Stimulated activated naive CD4-positive, alpha-beta T cell (primary cell): ENCODE measurements around the gene RIPOR3.
"Not testable (repeated sequence)": the region's sequence is repeated elsewhere in the genome, so short reads cannot be mapped to it uniquely, and the experiment has no call there.

Experiments used
- DNase-seq, 6 experiments: peaks; one replicate each; lab custom pipeline; 2025; lab: John Stamatoyannopoulos, UW

Gene RIPOR3

DNA sequence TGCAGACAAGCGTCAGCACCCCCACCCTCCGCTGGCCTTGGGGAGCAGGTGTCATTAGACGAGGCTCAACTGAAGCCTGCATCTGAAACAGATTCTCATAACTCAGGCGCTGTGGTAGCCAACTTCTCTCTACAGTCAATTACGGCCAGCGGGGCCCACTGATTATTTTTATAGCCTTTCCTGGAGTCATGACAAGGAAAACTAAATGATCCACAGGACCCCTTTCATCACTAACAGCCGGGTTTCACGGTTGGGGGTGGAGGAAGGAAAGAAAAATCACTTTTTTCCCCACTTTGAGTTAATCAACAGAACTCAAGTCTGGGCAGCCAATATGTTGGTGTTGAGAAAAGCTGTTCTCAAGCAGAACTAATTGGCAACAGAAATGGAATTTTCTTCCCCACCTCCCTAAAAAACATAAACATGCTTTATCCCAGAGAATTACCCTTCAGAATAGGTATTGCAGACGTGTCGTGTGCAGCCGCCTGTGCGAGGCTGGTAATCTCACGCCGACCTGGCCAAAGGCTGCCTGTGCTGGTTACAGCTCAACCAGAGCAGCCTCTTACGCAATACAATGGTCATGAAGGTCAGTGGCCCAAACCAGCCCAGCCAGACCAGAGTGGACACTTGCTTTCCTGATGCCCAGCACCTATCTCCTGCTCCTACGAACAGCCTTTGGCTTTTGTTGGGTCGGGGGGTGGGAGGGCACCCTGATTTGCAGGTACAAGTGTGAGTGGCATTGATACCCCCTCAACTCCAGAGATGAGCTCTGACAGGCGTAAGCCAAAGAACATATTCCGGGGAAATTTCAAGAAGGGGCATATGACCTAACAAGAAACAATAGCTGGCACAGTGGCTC is 11.0 kb downstream of the RIPOR3 start:
- DNase-seq, result no peak

GRCh38 chr20:50679753-50680104 is 11.6 kb downstream of the RIPOR3 start:
- DNase-seq, result no peak

DNA sequence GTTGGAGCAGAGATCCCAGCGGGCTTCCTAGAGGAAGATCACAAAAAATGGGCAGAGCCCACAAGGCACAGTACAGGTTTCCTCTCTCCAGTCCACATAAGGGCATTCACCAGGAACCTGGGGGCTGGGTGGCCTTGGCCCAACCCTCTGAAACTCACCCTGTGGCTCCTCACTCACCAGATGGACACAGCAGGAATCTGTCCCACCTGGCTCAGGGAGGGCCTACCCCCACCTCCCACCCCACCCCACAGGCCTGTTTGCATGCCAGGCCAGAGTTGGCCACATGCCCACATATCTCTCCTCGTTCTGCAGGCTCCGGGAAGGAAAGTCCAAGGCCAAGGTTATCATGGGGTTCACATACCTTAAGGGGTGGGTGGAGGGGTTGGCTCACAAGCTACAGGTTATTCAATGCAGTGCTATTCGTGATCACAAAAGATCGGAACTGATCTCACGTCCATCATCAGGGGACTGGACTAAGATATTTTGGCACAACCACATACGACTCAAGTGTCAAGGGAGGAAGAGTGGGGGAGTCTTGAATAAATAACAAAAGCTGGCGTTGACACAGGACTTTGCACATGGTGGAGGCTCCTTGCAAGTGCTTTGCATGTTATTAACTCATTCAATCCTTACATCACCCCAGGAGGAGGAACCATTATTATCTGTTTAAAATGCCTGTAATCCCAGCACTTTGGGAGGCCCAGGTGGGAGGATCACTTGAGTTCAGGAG is 13.0 kb downstream of the RIPOR3 start:
- no peak for DNase-seq

DNA sequence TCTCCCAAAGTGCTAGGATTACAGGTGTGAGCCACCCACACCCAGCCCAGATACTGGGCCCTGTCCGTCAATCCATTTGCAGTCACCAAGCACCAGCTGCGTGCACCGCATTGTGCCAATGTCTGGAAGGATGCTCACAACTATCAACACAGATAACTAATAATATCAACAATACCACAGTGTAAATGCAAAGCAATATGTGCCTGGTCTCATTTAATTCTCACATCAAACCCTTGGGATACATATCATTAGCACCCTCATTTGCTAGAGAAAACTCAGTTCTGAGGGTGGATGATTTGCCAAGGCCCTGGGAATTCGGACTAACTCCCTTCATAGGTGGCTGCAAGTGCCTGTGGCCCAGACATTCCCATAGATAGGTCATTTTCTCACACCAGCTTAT is 14.5 kb downstream of the RIPOR3 start:
- no peak for DNase-seq

GRCh38 chr20:50676377-50676731 is 15.0 kb downstream of the RIPOR3 start:
- not testable (repeated sequence) for DNase-seq

DNA sequence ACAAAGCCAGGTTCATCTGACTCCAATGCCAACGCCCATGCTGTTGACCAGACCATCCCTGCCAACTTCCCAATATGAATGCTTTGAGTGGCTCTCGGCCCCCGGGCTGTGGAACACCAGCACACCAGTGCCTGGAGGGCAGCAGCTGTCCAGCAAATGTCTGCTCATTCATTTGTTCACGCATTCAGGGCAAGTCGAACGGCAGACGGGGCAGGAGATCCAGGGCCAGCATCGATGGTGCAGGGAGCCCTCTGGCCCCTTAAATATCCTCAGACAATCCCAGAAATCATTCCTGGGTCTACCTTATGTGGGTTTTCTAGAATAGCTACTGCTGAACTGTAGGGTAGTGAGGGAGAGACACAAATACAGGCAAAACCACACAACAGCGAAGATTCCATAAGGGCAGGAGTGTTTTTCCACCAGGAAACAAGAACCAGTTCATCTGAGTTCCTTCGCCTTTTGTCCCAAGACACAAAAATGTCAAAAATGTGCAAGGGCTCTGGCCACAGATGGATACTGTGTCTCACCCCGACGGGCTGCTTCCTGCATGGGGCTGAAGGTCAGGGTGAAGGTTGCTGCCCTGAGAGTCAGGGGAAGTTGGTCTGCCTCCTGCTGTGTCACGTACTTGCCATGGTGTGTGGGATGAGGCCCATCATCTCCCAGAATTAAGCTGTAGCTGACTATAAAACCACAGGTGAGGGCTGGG is 15.5 kb downstream of the RIPOR3 start:
- no peak for DNase-seq

- no peak for DNase-seq
Measured at GRCh38 chr20:50674138-50674825, 17.1 kb downstream of the RIPOR3 start.

DNA sequence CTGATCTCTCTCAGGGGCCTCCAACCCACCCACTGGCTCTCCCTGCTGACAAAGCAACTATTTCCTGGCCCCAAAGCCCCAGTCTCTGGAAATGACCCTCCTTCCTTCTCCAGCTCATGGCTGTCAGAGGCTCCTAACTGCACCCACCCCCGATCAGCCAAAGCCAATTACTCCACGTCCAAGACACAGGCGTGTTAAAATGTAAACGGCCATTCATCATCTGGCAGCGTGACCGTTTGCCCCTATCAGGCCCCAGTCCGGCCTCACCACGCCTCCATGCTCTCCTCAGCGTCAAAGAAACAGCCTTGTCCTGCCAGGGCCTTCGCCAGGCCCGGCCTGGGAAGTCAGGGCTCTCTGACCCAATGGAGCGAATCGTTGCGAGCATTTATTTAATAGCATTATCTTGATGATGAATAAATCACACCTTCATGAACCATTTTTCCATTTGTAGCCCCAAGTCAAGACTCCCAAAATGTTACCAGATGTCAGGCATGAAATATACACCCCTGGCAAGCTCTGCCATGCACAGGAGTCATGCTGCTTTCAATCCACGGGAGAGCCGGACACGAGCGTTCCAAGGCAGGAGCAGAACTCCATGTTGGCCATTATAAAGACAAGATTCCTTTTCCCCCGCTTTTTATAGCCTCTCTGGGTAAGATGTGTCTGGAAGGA is 17.7 kb downstream of the RIPOR3 start:
- no peak for DNase-seq

- DNase-seq, result no peak
Measured at GRCh38 chr20:50673146-50673465, 18.2 kb downstream of the RIPOR3 start.

DNA sequence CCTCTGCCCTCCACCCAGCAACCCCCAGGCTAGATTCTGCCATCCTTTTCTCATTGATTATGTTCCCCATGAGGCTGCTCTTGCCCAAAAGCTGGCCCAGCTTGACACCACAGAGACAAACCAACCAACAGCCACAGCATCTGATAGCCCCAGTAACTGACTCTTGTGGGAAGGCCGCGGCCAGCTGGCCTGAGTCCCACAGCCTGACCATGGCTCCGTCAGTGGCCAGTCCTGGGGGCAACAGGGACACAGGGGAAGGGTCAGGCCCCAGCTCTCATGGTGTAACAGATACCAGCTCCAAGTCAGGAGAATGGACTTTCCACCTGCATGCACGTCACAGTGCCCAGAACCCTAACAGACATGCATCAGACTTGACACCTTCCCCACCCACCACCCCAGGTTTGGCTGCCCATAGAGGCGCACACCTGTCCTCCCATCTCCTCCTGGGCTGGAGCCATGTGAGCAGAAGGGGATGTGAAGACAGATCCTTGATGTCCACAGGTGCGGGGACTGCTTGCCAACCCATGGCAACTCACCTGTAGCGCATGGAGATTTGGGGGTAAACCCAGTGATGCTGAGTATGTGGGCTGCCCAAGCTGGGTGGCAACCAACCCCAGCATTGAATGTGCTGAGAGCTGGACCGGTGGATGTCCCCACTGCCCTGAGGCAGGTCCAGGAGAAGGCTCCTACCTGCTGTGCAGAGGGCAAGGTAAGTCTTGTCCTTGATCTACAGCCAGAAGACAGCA is 18.8 kb downstream of the RIPOR3 start:
- no peak for DNase-seq

DNA sequence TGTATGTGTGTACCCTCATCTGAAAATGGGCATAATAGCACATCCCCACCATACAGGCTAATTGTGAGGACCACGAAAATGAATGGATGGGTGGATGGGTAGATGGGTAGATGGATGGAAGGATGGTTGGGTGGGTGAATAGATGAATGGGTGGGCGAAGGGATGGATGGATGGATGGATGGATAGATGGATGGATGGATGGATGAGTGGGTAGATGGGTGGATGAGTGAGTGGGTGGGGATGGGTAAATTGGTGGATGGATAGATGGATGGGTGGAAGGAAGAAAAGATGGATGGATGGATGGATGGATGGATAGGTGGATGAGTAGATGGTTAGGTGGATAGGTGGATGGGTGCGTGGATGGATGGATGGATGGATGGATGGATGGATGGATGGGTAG is 19.7 kb downstream of the RIPOR3 start:
- DNase-seq, result no peak

DNA sequence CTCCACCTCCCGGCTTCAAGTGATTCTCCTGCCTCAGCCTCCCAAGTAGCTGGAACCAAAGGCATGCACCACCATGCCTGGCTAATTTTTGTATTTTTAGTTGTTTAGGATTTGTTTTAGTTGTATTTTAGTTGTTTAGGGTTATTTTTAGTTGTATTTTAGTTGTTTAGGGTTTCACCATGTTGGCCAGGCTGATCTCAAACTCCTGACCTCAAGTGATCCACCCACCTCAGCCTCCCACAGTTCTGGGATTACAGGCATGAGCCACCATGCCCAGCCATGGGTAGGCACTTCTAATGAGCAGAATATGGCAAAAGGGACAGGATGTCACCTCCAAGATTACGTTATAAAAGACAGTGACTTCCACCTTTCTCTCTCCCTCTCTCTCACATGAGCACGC is 20.3 kb downstream of the RIPOR3 start:
- not testable (repeated sequence) for DNase-seq

GRCh38 chr20:50670126-50670862 is 21.0 kb downstream of the RIPOR3 start:
- no peak for DNase-seq

DNA sequence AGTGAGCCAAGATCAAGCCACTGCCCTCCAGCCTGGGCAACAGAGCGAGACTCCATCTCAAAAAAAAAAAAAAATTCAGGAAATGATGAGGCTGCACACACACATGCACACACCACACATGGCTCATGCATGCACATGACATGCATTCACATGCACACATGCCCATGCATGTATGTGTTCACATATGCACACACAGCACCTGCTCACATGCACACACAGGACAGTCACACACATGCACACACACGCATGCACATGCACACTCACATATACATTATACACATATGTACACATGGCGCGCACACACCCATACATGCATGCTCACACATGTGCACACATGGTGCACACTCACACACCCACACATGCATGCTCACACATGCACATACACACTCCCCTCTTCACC is 22.5 kb downstream of the RIPOR3 start:
- DNase-seq, result no peak

- no peak for DNase-seq
Measured at GRCh38 chr20:50668326-50668725, 23.0 kb downstream of the RIPOR3 start.

DNA sequence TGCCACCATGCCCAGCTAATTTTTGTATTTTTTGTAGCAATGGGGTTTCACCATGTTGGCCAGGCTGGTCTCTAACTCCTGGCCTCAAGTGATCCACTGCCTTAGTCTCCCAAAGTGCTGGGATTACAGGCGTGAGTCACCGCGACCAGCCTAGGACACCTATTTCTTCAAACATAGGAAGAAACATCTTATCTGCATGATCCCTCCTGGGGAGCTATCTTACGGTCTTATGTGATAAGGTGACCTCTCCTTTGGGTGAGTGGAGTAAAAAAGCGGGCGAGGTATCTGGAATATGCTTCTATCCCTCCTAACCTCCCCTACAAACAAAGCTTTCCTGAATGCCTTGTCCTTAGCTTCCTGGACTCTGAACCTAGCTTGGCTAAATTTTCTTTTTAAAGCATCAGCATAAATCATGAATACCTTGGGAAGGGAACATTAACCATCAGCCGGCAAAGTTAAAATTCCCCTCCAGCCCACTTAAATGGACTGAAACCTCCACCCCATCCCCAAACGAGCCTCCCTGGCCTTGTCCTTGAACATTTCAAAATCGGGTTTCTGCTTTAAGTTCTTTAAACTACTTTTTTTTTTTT is 24.5 kb downstream of the RIPOR3 start:
- no peak for DNase-seq

DNA sequence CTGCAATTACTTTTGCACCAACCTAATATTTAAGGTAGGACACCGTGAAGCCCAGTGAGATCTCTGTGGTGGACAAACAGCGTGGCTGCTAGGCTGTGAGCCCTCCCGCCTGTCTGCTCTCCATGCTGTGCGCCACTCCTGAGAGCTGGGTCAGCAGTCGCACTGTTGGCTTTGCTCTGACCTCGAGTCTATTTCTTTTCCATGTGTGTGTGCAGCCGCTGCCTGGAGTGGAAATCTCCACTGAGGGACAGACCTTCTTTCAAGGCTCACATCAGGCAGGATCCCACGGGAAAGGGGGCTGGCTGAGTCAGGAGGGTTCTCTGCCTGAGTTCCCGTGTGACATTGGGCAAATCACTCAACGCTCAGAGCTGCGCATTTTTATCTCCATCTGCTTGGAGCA is 27.1 kb downstream of the RIPOR3 start:
- no peak for DNase-seq

- no peak for DNase-seq
Measured at GRCh38 chr20:50663095-50663821, 28.1 kb downstream of the RIPOR3 start.

GRCh38 chr20:50659975-50660670 is 31.2 kb downstream of the RIPOR3 start:
- no peak for DNase-seq
